GM19468 (cell line): ENCODE results near the gene MICAL2.

ENCODE experiments used
- ATAC-seq: cut with Tn5 transposase; IDR thresholded peaks from one replicate; pipeline ENCODE4 v1.9.1; 2021; ENCODE audit warnings: mild to moderate bottlenecking, moderate library complexity, moderate number of reproducible peaks; ENCODE audit not compliant: unreplicated experiment; ENCODE audit errors: extremely low read depth

The MICAL2 gene

DNA sequence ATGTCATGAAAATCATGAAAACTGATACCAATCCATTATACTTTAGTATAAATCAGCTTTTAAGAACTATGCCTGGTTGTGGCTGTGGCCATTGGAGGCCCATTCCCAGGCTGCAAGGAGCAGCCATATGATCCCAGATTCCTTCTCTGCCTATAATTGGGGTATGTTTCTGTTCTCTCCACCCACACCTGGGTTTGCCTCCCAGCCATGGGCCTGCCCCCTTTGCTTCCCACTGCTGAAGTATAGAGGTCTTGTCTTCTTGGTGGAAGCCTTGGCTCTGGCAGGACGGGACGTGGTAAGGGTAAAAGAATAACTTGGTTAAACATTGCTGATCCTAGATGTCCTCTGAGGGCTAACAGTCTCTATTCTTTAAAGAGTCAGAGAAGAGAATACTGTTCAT lies 2.4 kb downstream of the MICAL2 start:
- ATAC-seq = no peak

DNA sequence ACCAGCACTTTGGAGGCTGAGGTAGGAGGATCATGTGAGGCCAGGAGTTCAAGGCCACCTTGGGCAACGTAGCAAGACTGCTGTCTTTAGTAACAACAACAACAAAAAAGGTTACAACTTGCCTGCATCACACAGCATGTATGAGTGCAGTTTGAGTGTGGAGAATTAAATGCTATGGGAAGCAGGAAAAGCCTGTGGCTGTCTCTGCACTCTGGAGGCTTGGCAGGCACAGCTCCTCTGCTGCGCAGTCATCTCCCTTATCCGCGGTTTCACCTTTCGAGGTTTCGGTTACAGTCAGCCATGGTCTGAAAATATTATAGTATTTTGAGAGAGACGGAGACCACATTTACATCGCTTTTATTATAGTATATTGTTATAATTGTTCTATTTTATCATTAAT lies 2.9 kb downstream of the MICAL2 start:
- no peak for ATAC-seq

DNA sequence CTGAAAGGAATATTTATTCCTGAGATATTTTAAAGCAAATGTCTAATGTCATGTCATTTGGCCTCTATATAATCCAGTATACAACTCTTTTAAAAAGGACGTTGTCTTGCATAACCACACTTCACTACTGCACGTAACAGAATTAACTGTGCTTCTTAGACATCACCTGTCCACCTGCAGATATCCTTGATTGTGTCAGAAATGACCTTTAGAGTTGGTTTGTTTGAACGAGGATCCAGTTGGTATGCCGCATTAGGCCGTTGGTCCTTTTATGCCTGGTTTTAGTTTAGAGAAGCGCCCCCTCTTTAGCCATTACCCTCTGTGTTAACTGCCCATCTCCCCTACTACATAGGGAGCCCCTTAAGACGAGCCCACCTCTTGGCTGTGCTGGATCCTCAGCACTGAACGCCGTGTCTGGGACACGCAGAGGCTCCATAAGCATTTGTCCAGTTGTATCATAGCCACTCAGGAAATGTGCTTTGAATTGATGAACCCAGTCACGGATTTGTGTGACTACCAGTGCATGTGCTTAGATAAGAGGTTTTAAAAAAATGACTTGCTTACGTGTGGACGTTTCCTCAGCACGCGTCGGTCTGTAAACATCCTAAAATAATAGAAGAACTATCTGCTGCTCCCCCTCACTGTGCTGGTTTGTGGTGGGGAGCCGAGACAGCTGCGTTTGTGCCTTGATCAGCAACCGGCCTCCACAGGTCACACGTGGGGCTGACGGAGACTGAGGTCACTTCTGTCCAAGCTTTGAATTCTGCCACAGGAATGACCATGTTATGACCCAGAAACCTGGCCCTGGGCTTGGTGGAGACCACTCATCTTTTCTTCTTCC lies 4.0 kb downstream of the MICAL2 start:
- no peak for ATAC-seq

DNA sequence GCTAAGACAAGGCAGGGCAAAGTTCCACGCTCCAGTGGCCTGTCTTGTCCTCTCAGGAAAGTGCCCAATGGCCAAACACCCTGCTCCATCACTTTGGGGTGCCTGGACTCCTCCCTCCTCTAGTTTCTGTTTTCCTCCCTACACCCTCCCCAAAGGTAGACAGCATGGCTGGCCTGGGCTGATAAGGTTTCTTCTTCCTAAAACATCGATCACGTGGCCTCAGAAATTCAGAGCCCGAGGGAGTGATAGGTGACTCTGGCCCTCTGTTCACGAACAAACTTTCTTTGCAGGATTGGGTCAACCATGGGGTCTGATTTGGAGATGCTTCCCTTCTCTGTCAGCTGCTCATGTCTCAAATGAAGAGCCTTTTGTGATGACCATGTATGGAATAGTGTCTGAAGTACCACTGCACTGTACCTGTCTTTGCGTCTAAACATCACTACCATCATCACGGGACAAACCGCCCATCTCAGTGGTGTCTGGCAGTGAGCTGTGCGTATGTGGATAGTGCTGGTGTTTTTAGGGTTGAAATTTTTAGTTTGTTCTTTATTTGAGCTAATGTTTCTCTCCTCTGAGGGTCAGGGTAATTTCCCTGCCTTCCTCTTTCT lies 6.1 kb downstream of the MICAL2 start:
- no peak for ATAC-seq

DNA sequence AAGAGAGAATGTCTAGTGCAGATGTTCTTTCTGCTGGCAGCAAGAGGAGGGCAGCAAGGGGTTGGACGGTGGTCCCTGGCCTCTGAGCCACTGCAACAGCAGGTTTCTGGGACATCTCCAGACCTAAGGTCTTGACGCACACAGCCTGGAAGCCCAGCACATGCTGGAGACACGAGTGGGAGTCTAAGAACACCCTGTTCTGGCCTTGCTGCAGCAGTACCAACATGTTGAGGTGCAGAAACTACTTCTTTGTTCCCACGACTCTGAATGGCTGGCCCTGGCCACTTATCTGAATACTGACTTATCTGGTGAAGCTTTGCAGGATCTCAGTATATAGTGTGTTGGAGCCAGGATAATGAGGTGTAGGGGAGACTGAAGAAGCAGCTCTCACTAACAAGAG lies 6.8 kb downstream of the MICAL2 start:
- ATAC-seq = no peak

DNA sequence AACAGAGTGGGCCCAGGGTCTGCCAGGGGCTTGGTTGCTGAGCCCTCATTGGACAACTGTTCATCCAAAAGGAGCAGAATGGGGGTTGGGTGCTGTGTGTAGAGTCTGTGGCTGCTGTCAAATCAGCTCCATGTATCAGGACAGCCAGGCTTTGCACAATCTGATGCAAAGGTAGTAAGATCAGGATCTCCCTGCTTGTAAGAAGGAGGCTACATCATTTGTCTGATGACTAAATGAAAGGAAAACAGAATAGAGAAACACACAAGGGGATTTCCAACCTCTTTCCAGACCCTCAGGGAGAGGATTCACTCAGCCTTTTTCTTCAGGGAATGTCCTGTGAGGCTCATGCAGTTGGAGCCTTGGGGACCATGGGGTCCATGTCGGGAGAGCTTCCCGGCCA lies 7.2 kb downstream of the MICAL2 start:
- no peak for ATAC-seq

DNA sequence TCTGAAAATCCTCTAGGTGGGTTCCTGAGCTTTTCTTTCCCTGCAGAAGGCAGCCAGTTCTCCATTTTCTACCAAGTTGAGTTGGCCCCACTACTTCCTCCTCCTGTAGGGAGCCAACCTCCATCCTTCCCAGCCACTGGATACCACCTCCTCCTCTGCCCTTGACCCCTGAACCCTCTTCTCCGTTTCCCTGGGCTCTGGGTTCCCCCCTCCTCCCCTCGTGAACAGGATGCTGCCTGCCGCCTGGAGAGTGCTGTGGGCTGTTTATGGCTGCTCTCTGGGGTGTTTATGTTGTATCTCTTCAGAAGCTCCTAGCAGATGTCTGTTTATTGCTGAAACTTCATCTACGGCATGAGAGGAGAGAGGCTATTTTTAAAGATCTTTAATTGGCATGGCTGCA lies 8.6 kb downstream of the MICAL2 start:
- ATAC-seq = no peak

DNA sequence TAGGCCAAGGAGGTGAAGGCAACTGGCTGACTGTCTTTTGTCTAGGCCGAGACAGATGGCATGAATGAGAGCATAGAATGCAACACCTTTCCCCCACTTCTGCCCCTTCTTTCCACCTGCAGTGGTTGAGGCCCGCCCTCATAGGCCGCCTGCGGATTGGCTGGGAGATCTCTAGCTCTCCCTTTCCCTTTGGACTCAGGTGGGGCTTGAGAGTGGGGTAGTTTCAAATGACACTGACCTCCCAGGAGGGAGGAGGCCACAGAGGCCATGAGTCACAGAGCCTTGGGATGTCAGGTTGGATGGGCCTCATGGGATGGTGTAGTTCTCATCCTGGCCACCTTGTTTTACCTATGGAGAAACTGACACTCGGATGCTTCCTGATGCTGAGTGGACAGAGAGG lies 9.1 kb downstream of the MICAL2 start:
- ATAC-seq = no peak

DNA sequence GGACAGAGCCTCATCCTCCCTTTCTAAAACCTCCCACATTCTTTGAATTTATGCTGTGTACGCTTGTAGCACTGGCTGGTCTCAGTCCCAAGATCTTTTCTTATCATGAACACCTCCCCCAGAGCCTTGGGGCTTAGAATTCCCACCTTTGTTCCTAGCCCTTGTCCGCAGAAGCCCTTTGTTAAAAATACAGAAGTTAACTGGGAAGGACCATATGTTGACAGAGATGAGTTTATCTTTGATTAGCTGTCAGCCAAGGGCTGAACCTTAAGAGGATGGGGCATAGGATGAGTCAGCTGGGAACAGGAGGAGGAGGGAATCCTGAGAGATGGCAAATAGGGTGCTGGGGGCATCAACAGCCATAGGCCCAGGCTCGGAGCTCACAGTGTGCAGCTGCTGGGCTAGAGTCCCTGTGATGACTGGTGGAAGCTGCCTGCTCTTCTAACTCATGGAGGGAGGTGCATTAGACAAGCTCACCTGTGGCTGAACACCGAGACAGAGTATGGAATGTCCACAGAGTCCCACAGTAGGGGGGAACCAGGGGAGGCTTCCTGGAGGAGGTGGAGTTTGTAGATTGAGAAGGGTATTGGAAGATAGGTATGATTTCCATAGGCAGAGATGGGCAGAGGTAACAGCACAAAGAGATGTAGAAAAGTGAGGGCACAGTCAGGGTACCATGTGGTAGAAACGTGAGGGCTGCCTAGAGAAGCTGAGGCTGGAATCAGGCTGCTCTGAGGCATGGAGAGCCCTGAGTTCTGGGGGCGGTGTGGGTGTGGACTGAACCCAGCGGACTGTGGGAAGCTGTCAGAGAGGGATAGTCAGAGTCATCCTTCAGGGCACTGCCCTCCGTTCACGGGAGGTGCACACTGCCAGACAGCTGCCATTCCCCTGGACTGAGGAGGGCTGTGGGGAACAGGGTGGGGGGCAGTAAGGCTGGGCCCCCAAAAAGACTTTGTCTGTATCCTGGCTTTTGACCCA lies 9.9 kb downstream of the MICAL2 start:
- ATAC-seq = no peak

DNA sequence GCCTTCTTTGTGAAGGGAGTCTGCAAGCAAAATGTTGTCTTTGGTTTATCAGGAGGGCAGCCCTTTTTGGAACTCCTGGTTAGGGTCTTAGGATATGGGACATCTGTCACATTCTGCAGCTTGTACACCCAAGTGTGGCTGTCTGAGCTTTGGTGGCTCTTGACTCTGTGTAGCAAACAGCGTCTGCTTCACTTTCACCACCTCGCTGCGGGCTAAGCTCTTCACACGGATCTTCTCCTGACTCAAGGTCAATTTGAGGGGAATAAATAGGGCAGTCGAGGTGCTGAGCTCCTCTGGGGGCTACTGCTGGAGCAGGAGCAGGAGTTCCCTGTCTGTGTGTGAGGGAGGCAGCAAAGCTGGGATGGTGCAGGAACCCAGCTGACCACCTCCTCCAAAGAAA lies 10.6 kb downstream of the MICAL2 start:
- ATAC-seq = no peak

DNA sequence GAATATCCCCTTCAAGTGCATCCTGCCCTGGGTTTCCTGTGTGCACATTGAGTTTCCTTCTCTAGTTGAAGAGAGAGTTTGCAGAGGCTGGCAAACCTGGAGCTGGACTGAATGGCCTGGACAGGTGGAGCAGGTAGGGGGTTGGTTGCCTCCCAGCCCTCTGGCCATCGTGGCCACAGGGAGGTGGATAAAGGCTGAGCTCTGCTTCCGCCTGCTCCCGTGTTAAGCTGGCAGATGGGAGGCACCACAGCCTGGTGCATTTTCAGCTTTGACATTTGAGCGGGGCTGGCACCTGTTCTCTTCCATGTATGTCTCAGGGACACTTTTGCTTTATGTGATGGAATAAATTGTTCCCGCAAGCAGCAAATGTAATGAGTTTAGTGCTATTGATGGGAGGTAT lies 11.1 kb downstream of the MICAL2 start:
- ATAC-seq = no peak

DNA sequence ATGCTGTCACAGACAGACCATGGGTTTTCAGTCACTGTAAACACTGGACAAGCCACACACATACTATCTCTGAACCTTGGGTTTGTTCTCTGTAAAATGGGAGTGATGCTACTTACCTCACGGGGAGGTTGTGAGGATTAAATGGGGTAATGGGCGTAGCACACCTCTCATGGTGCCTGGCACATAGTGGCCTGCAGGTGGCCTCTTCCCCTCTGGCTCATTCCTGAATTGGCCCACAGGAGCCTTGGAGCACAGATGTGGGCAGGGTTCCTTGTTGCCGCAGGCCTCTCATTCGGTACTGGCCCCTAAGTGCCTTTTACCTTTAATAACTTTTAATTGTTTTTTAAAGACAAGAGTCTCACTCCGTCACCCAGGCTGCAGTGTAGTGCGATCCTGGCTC lies 11.7 kb downstream of the MICAL2 start:
- no peak for ATAC-seq

DNA sequence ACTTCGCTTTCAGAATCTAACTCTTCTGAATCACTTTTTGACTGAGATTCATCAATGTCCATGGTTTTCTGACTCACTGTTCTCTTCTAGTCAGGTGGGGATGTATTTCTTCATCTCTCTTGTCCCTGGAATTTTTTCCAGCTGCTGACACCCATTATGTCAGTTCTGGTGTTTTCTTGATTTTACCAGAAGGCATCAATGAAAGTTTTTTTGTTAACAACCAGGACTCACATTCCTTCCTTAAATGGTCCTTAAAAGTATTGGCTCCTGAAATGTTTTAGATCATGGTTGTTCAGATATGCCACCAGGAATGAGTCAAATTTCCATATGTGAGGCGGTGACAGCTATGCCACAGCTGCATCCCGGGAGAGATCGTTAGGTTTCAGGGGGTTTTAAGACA lies 12.9 kb downstream of the MICAL2 start:
- no peak for ATAC-seq

DNA sequence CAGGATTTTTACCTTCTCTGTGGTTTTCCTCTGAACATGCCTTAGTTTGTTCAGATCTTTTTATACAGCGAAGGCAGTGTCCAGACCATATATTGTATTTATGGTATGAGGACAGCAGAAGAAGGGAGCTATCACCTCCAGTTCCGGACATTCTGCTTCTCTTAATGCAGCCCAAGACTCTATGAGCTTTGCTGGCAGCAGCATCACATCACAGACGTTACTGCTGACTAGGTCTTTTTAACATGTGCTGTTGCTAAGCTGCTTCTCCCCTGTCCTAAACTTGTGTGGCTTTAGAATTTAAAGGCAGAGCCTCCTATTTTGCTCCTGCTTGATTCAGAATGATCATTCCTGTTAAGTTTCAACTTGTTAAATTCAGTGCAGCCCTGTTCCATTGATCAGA lies 13.4 kb downstream of the MICAL2 start:
- ATAC-seq = no peak

DNA sequence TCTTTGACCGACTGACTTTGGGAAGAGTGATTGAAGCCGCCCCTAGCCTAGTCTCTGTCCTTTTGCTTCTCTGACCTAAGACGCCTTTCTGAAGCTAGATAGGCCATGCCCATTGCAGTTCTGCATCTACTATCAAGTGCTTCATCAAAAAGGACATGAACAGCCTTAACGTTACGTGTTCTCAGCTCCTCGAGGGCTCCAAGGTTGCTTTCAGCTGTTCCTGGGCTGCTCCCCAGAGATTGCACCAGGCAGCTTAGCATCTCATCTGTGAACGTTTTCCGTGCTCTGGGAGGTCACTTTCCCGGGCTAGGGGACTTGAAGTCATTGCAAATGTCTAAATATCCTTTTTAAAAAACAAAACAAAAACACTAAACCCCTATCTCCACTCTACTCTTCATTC lies 13.9 kb downstream of the MICAL2 start:
- no peak for ATAC-seq

DNA sequence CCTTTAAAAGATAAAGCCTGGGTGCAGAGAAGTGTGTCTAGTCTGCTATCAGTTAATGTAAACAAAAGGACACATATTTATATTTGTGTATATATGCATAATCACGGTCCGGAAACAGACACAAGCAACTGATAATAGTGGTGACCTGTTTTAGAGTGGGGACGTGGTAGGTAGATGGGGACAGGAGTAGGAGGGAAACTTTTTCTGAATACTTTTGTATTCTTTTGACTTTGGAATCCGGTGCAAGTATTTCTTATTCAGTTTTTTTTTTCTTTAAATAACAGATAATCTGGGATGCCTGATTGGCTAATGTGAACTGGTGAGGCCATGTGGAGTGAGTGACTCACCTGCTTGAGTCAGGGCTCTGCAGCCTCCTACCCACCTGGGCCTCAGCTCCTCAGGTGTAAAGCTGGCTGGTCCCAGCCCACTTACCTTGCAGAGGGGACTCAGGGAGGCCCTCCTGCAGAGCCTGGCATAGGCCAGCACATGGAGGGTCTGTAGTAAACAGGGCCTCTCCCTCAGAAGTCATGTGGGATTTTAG lies 15.3 kb downstream of the MICAL2 start:
- ATAC-seq = no peak

DNA sequence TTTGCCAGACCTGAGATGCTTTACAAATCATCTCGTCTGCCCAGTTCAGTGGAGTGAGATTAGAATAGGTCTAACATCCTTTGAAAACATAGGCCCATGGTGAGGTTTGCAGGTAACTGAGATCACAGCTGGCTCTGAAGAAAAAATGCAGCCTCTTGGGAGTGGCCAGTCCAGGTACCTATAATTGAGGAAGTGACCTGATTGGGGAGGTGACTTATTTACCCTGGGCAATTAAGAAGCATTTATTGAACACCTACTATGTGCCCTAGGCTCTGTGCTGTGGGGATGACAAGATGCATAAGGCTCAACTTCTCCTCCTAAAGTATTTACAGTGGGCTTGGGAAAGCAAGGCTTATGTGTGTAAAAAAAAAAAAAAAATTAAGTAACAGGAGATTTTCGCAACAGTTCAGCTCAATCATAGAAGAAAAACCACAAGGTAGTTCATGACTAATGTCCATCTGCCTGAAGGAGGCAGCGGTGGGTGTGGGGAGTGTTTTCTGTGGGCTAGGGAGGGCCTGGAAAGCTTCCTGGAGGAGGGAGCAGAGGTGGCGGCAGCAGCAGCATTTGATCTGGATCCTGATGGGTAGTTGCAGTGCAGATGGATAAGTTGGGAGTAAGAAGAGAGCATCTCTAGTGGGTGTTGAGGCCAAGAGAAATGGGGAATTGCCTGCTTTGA lies 16.1 kb downstream of the MICAL2 start:
- no peak for ATAC-seq

DNA sequence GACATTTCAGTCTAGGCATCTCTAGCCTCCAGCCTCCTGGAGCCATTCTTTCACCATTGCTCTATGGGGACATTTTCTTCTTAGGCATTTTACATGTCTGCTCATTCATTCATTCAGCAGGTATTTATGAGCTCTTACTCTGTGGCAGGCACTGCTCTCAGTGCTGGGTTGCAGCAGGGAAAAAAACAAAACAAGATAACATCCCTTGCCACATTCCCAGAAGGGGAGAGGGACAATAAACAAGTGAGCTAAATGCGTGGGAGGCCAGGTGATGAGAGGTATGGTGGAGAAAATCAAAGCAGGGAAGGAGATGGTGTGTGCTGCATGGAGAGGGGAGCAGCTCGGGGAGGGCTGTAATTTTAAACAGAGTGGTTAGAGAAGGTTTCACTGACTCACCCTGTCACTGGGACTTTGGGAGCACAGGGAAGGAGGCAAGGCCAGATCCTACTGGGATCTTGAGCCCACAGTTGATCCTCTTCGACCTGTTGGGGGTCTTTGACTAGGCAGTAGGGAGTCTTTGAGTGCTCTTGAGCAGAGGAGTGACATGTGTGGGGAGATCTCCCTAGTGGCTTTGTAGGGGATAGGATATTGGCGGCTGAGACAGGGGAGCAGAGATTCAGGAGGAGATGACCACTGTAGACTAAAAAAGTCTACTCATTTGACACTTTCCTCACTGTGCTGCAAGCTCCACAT lies 17.0 kb downstream of the MICAL2 start:
- no peak for ATAC-seq

DNA sequence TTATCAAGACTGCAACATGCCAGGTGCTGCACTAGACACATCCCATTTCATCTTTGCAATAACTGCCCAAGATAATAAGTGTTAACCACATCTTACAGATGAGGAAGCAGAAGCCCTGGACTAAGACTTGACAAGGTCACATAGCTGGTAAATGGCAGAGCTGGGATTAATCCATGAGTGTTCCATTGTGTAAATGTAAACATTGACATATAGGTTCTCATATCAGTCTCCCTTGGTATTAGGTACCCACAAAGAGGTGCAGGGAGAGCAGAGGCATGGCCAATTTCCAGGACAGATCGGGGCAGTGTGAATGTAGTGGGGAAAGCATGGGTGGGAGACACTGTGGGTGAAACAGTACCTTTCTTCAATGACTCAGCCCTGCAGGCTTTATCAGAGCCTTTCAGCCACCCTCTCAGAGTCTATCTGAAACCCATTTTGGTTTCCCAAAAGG lies 17.9 kb downstream of the MICAL2 start:
- no peak for ATAC-seq
